Adrenal gland (tissue), 5 donors: Measurements from ENCODE around the gene DPP10.

ENCODE experiments used
- POLR2A ChIP-seq, 2 donors: fragments of 450-650 bp; IDR thresholded peaks; one replicate each; pipeline ENCODE4 v1.6.1; 2017; ENCODE audit warnings: antibody characterized with exemption in 2 of 2, mild to moderate bottlenecking in 2 of 2, moderate library complexity in 1 of 2
- TF ChIP-seq, protein P1 (sequence below), 6 experiments: fragments of 450-650 bp in 4 of 6; fragments of 200-600 bp in 2 of 6; sonication (generic) in 1 of 6; IDR thresholded peaks; 1 replicate in 5 of 6; 2 replicates in 1 of 6; pipeline versions ENCODE4 v1.5.1 to v1.8.0; 2016 to 2021; ENCODE audit warnings: antibody characterized with exemption in 6 of 6, mild to moderate bottlenecking in 2 of 6, moderate library complexity in 1 of 6
- donor health status: DM: no; HTN: no; CAD: no.

DNA sequence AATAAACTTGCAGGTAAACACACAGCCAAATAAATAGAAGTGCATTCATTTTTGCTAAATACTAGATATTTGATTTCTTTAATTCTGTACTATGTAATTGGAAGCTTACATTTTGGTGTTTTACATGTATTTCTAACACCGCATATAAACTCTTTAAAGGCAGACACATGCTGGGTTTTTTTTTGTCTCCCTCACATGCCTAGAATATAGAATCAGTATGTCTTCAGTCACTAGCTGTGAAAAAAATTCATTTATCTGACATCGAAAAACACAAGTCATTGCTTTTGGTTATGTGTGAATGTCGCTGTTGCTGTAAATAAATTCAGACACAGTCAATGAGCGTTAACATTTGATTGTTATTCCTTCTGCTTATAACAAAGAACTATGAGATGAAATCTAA lies 1101.0 kb downstream of the DPP10 start:
- TF ChIP-seq, protein P1, sequence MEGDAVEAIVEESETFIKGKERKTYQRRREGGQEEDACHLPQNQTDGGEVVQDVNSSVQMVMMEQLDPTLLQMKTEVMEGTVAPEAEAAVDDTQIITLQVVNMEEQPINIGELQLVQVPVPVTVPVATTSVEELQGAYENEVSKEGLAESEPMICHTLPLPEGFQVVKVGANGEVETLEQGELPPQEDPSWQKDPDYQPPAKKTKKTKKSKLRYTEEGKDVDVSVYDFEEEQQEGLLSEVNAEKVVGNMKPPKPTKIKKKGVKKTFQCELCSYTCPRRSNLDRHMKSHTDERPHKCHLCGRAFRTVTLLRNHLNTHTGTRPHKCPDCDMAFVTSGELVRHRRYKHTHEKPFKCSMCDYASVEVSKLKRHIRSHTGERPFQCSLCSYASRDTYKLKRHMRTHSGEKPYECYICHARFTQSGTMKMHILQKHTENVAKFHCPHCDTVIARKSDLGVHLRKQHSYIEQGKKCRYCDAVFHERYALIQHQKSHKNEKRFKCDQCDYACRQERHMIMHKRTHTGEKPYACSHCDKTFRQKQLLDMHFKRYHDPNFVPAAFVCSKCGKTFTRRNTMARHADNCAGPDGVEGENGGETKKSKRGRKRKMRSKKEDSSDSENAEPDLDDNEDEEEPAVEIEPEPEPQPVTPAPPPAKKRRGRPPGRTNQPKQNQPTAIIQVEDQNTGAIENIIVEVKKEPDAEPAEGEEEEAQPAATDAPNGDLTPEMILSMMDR (IDR thresholded peaks at IDR 0.05), result no peak
- no peak for TF ChIP-seq POLR2A (IDR thresholded peaks at IDR 0.05)
